NB4 (cell line): ENCODE measurements around the gene CSF3.

Experiments
- POLR2A ChIP-seq: IDR thresholded peaks from 2 replicates; pipeline ENCODE4 v1.6.1; 2011; ENCODE audit warnings: mild to moderate bottlenecking; ENCODE audit not compliant: insufficient read length; ENCODE audit errors: extremely low read depth
- TF ChIP-seq, protein P1 (sequence below): IDR thresholded peaks from one replicate; pipeline ENCODE4 v1.5.1; 2012; ENCODE audit warnings: low read depth, low read length
- TF ChIP-seq, protein P2 (sequence below): IDR thresholded peaks from 2 replicates; pipeline ENCODE4 v1.6.1; 2011; ENCODE audit warnings: low read depth, low read length

DNA sequence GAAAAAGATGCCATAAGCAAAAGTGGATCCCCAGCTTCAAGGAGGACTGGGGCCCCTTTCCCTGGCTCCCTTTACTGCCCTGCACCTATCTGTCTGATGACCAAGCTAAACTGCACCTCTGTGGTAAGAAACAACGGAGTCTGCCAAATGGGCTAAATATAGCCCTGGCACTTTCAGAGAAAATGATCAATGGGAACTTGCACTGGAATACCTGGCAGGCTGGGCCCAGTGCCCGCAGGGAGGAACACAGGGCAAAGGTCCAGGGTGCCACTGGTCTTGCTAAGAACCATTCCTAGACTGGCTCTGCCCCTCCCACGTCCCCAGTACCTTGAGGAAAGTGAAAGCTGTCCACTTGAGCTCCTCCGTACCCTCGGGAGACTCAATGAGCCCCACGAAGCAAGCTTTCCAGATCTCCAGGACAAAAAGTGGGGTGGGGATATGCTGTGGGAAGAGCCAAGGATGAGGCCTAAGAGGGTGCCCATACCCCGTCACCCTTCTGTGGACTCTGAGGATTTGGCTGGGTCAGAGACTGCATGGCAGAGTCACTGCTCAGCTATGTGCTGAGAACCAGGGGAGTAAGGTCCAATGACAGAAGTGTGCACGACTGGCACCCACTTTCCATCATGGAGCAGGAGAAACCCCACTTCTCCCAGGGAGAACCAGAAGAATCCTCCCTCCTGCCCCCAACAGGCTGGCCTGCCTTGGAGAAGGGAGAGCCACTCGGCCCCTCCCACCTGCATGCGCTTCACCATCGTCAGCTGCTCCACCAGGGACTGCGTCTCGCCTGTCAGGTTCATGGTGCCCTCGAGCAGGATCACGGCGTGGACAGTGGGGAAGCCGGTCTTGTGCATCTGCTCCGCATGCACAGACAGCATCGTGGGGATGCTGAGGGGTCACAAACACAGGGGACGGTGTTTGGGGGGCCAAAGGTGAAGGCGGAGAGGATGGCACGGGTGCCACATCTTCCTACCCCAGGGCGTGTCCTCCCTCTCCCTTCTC lies 17.4 kb downstream of the CSF3 start:
- TF ChIP-seq POLR2A: no peak
- TF ChIP-seq, protein P1, sequence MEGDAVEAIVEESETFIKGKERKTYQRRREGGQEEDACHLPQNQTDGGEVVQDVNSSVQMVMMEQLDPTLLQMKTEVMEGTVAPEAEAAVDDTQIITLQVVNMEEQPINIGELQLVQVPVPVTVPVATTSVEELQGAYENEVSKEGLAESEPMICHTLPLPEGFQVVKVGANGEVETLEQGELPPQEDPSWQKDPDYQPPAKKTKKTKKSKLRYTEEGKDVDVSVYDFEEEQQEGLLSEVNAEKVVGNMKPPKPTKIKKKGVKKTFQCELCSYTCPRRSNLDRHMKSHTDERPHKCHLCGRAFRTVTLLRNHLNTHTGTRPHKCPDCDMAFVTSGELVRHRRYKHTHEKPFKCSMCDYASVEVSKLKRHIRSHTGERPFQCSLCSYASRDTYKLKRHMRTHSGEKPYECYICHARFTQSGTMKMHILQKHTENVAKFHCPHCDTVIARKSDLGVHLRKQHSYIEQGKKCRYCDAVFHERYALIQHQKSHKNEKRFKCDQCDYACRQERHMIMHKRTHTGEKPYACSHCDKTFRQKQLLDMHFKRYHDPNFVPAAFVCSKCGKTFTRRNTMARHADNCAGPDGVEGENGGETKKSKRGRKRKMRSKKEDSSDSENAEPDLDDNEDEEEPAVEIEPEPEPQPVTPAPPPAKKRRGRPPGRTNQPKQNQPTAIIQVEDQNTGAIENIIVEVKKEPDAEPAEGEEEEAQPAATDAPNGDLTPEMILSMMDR: no peak
- TF ChIP-seq, protein P2, sequence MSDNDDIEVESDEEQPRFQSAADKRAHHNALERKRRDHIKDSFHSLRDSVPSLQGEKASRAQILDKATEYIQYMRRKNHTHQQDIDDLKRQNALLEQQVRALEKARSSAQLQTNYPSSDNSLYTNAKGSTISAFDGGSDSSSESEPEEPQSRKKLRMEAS: no peak
